Measurements from ENCODE around the gene KCNK5.

GRCh38 chr6:39154705-39155104 lies 74.6 kb downstream of the KCNK5 start:
- TF ChIP-seq POLR2A (IDR thresholded peaks at IDR 0.05) (no peak), POLR2AphosphoS5 (IDR thresholded peaks at IDR 0.05) (no peak), CTCF (IDR thresholded peaks at IDR 0.05) (no peak), EP300 (IDR thresholded peaks at IDR 0.05) (no peak)
